Left lobe of liver (tissue), 2 donors: ENCODE data around the gene ATP9A. TPM values are rescaled to one million over a fixed set of nuclear protein-coding genes. Genes with fewer than 3 reads are reported as not detected.
"Not testable (repeated sequence)": the region's sequence is repeated elsewhere in the genome, so short reads cannot be mapped to it uniquely, and the experiment has no call there.

Source experiments
- ATAC-seq: fragments of 200-7000 bp; cut with Tn5 transposase; one replicate; pipeline ENCODE4 v1.9.1; 2020; ENCODE audit warnings: mild to moderate bottlenecking, moderate library complexity
- DNase-seq: peaks from one replicate; pipeline ENCODE4 v3.0.0-alpha.2; 2020; ENCODE audit warnings: low spot score
- total RNA-seq: library from RNA; stranded (reverse); gene quantifications from one replicate; pipeline ENCODE4 v1.2.1, GENCODE V29; 2021
- donor health status: DM: no; HTN: no; CAD: no; lungs with moderate emphysema.
- donor health status: DM: no; HTN: yes; CAD: no.

Gene ATP9A
- 12.1 TPM for total RNA-seq

GRCh38 chr20:51767867-51768758 lies at the start of gene ATP9A:
Gene ATP9A (minus strand): TSS chr20:51768390. CDS start chr20:51768369, 21 bp downstream.
- DNase-seq = peak; percentile 54
- ATAC-seq = peak; percentile 63

GRCh38 chr20:51816856-51817255 lies 48.7 kb upstream of the ATP9A start:
- ATAC-seq, DNase-seq: not testable (repeated sequence)

GRCh38 chr20:51815383-51816076 lies 47.3 kb upstream of the ATP9A start:
- ATAC-seq (peak; percentile 58), DNase-seq (no peak)

GRCh38 chr20:51812861-51813260 lies 44.7 kb upstream of the ATP9A start:
- ATAC-seq (no peak), DNase-seq (no peak)

- DNase-seq (no peak), ATAC-seq (no peak)
These were observed 43.4 kb upstream of the ATP9A start for GRCh38 chr20:51811514-51812128.

- DNase-seq = no peak
These were observed 42.8 kb upstream of the ATP9A start for GRCh38 chr20:51811042-51811355.

GRCh38 chr20:51810155-51811041 lies 42.2 kb upstream of the ATP9A start:
- ATAC-seq (no peak), DNase-seq (no peak)

More at GRCh38 chr20:51811042-51811355, 42.8 kb upstream of the ATP9A start:
- ATAC-seq = no peak

GRCh38 chr20:51807720-51808250 lies 39.6 kb upstream of the ATP9A start:
- no peak for ATAC-seq

GRCh38 chr20:51804754-51805153 lies 36.6 kb upstream of the ATP9A start:
- DNase-seq = no peak

More at GRCh38 chr20:51807720-51808250, 39.6 kb upstream of the ATP9A start:
- no peak for DNase-seq

GRCh38 chr20:51803148-51803854 lies 35.1 kb upstream of the ATP9A start:
- DNase-seq = no peak
- no peak for ATAC-seq

More at GRCh38 chr20:51804754-51805153, 36.6 kb upstream of the ATP9A start:
- no peak for ATAC-seq

- DNase-seq (no peak), ATAC-seq (no peak)
These were observed 34.1 kb upstream of the ATP9A start, which contains the start of gene SALL4 for GRCh38 chr20:51802170-51802751. Gene SALL4 (minus strand): TSS chr20:51802521. CDS start chr20:51802408, 113 bp downstream.

- ATAC-seq = no peak
- DNase-seq = no peak
These were observed 33.6 kb upstream of the ATP9A start for GRCh38 chr20:51801823-51802123.

GRCh38 chr20:51801122-51801822 lies 33.1 kb upstream of the ATP9A start:
- ATAC-seq (peak; percentile 52), DNase-seq (no peak)

GRCh38 chr20:51800872-51801121 lies 32.6 kb upstream of the ATP9A start:
- DNase-seq (peak; percentile 46), ATAC-seq (peak; percentile 58)

GRCh38 chr20:51800060-51800871 lies 32.1 kb upstream of the ATP9A start:
- DNase-seq = peak; percentile 71

GRCh38 chr20:51799401-51799860 lies 31.2 kb upstream of the ATP9A start:
- DNase-seq (no peak), ATAC-seq (no peak)

More at GRCh38 chr20:51800060-51800871, 32.1 kb upstream of the ATP9A start:
- ATAC-seq = peak; percentile 91

- DNase-seq = no peak
These were observed 29.3 kb upstream of the ATP9A start for GRCh38 chr20:51797357-51798025.

More at GRCh38 chr20:51797357-51798025, 29.3 kb upstream of the ATP9A start:
- ATAC-seq = no peak
